Limb (tissue), 2 donors: ENCODE data around the gene FFAR2.
"Not testable (repeated sequence)": the region's sequence is repeated elsewhere in the genome, so short reads cannot be mapped to it uniquely, and the experiment has no call there.

Experiments used
- DNase-seq, 2 donors: peaks; one replicate each; pipeline ENCODE4 v3.0.0-alpha.2; 2016; ENCODE audit errors: extremely low spot score in 2 of 2

The FFAR2 gene

GRCh38 chr19:35455616-35456201 is 7.7 kb downstream of the FFAR2 start:
- DNase-seq: no peak

- DNase-seq: no peak
Measured at GRCh38 chr19:35457173-35457572, 9.1 kb downstream of the FFAR2 start.

GRCh38 chr19:35458192-35458591 is 10.1 kb downstream of the FFAR2 start:
- DNase-seq: no peak

GRCh38 chr19:35458731-35459391 is 10.8 kb downstream of the FFAR2 start:
- no peak for DNase-seq

DNA sequence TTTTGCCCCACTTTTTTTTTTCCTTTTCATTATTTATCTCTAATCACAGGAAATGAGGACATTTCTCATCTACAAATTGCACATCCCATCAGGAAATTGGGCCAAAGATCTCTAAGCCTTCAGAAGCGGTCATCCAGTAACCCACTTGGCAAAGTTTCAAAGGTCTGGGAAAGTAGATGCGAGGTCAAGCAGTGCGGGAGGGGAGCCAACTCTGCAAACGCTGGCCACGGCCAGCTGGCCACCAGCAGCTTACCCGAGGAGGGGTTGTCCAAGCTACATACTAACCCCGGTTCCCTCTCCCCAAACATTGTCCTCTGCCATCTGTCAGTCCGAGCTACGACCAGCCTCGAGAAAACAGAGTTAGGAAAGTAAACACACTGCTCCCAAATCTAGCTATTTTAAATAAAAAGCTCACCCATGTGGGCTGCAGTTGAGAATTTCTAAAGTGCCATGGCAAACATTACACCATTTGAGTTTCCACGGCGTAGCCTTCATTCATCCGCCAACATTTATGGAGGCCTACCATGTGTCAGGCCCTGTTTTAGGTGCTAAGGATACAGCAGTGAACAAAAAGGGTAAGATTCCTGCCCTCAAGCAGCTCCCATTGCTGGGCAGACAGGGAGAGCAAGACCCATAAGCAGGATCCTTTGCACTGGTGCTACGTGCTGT is 11.5 kb downstream of the FFAR2 start:
- no peak for DNase-seq

- DNase-seq: no peak
Measured at GRCh38 chr19:35460608-35461007, 12.6 kb downstream of the FFAR2 start.

DNA sequence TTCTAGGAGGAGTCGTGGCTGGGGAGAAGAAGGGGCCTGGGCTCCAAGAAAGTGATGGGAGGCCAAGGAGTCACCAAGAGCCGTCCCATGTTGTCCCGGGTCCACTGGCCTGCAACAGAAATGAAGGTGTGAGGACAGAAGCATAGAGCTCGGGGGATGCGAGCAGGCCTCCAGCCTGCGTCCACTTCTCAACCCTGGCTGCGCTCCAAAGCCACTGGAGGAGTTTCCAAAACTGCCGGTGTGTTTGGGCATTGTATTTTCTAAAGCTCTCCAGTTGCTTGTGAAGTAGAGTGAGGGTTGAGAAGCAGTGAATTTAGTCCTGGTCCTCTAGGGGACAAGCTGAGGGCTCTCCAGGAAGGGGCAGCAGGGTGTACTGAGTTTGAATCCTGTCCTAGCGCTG is 13.0 kb downstream of the FFAR2 start:
- DNase-seq: no peak

GRCh38 chr19:35461788-35462187 is 13.7 kb downstream of the FFAR2 start:
- DNase-seq: not testable (repeated sequence)

DNA sequence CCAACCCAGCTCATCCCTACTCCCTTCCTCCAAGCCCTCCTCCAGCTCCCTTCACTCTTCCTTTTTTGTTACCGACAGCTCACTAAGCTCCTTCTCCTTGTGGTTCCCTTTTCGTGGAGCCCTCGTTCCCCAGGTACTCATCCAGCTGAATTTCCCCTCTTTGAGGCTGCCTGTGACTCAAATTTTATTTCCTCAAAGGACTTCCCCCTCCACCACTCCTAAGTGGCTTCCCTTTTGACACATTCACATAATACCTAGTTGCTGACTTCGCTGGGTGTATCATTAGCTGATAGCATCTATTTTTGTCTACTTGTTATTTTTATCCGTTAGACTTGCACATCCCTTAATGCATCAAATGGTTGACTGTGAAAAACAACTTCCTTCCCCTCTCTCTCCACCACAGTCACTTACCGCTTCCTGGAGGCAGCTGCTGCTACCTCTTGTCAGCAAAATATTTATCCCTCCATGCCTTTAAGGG is 14.5 kb downstream of the FFAR2 start:
- DNase-seq: no peak

GRCh38 chr19:35462956-35463355 is 14.9 kb downstream of the FFAR2 start:
- not testable (repeated sequence) for DNase-seq

- no peak for DNase-seq
Measured at GRCh38 chr19:35466259-35466658, 18.2 kb downstream of the FFAR2 start.

GRCh38 chr19:35468637-35469036 is 20.6 kb downstream of the FFAR2 start:
- no peak for DNase-seq

- no peak for DNase-seq
Measured at GRCh38 chr19:35470128-35470527, 22.1 kb downstream of the FFAR2 start.

DNA sequence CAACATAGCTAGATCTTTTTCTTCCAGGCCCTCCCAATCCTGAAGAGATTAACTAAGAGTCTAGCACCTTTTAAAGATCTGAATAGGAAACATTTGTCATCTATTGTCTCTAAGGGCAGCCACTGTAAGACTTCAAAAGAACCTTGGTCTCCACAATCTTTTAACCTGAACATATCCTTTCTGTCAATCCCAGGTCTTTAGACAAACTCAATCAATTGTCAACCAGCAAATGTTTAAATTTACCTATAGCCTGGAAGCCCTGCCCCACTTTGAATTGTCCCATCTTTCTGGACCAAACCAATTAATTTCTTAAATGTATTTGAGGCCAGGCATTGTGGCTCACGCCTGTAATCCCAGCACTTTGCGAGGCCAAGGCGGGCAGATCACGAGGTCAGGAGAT is 23.0 kb downstream of the FFAR2 start:
- not testable (repeated sequence) for DNase-seq

DNA sequence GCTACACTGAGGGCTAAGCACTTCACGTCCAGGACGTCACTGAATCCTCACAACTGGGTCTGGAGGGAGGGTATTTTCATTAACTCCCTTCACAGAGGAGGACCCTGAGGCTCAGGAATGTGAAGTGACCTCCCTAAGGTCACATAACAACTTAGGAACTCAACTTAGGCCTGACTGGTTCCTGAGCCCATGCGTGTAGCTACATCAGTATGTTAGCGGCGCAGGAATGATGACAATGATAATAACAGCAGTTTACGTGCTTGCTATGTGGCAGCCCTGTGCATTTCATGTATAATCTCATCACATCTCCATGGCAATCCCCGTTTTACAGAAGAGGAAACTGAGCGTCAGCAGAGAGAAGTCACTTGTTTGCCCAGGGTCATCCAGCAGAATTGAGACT is 23.9 kb downstream of the FFAR2 start:
- no peak for DNase-seq

DNA sequence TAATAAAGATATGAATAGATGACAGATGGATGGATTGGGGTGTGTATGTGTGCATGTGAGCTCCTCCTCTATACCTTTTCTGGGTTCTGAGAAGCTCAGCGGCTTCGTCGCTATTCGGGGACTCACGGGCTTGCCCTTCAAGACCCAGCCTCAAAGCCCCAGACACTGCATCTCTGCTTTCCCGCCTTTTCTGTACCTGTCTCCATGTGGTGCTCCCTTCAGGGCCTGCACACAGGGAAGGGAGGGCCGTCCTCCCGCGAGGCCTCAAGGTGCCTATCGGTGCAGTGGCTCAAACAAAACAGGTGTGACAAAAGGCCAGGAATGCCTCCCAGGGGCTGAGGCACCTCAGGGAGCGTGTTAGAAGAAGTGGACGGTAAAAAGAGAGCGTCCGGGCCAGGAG is 26.0 kb downstream of the FFAR2 start:
- DNase-seq: no peak

- DNase-seq: not testable (repeated sequence)
Measured at GRCh38 chr19:35474594-35474993, 26.5 kb downstream of the FFAR2 start.

DNA sequence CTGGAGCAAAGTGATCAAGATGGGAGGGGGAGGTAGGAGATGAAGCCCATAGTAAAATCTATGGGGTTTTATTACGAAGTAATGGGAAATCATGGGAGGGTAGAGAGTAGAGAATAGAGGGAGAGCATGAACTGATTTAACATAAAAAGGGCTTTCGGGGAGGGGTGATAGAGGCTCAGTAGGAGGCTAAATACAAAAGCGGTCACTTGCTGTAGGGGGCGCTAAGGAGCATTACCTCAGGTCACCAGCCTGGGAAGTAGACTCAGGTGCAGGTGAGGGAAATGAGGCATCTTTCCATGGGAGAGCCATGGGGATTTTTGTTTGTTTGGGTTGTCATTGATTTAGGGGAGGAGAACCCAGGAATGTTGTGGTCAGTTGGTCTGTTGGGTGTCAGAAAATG is 28.1 kb downstream of the FFAR2 start:
- DNase-seq: no peak

DNA sequence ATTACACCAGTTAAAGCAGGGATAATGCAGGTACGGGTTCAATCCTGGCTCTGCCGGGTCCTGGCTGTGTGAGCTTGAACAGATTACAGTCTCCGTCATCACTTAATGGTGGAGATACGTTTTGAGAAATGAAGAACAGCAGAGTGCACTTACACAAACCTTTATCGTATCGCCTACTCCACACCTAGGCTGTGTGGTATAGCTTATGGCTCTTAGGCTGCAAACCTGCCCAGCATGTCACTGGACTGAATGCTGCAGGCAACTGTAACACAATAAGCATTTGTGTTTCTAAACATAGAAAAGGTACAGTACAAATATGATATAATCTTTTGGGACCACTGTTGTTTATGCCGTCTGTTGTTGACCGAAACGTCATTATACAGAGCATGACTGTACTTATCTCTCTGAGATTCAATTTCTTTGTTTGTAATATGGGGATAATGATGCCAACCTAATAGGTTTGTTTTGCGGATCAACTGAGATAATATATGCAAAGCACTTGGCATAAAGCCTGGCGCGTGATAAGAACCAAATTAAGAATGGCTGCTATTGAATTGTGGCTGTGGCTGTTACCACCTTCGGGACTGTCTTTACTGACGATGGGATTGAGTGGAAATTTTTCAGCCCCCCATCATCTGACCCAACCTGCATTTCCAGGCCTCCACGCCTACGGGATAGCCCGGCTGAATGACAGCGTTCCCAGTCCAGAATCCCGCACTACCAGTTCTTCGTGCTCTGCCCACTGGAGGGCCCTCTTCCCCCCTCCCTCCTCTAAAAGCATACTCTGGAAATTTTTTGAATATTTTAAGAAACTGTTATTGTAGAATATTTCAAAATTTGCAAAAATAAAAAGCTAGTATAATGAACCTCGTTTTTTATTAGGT is 31.0 kb downstream of the FFAR2 start:
- no peak for DNase-seq

- no peak for DNase-seq
Measured at GRCh38 chr19:35483089-35483488, 35.0 kb downstream of the FFAR2 start.

DNA sequence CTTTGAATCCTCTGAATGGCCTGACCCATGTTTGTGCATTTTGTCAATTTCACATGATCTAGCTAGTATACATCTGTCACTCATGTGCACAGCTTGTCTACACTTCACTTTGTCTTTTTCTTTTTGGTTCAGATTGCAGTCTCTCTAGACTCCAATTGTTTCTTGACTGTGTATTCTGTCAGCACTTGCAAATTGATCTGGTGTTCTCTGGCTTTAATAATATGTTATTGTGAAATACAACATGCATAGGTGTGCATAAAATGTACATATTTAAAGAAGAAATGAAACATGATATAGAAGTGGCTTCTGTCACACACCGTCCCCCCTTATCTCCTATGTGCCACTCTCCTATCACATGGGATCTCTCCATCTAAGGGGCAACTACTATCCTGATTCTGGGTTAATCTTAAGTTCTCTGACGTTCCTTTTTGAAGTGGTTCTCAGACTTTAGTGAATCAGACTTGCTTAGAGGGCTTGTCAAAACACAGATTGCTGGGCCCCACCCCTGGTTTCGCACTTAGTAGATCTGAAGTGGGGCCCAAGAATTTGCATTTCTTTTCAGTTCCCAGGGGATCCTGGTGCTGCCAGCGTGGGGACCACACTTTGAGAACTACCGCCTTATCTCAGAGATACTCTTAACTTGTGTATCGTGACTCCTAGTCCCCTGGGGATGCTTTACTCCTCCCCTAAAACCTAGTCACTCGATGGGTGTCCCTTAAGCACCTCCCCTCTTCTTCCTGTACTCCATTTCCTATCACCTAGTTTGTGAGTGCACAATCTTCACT is 36.4 kb downstream of the FFAR2 start:
- no peak for DNase-seq
